Fibroblast of the aortic adventitia (primary cell): ENCODE results near the gene KDM4B. TPM values are rescaled to one million over a fixed set of nuclear protein-coding genes. Genes with fewer than 3 reads are reported as not detected.

Source experiments
- DNase-seq: peaks from one replicate; pipeline ENCODE4 v3.0.0-alpha.2; 2010; ENCODE audit warnings: low read depth
- H3K4me3 ChIP-seq: 2 replicates; pipeline ENCODE4 v1.5.1; 2011; ENCODE audit warnings: low read depth, mild to moderate bottlenecking, control low read depth, low read length, moderate library complexity
- CTCF ChIP-seq: IDR thresholded peaks from 2 replicates; pipeline ENCODE4 v1.5.1; 2011; ENCODE audit warnings: mild to moderate bottlenecking, low read length, control low read depth, inconsistent platforms; ENCODE audit not compliant: insufficient read depth
- total RNA-seq: library from RNA; depleted of rRNA; stranded (reverse); fragments of >200 nt; gene quantifications from 2 replicates; pipeline ENCODE4 v1.2.3, GENCODE V29; 2012; ENCODE audit warnings: low replicate concordance

KDM4B gene
- total RNA-seq, 1 donor, result 13.5 TPM

GRCh38 chr19:5120833-5121232 is 151.9 kb downstream of the KDM4B start:
- H3K4me3 ChIP-seq, result no peak overlapping the region
- no peak for TF ChIP-seq CTCF
- no peak for DNase-seq

GRCh38 chr19:5121266-5122120 is 152.6 kb downstream of the KDM4B start:
- TF ChIP-seq CTCF, result no peak
- H3K4me3 ChIP-seq, result no peak overlapping the region
- no peak for DNase-seq

GRCh38 chr19:5122121-5122400 is 153.1 kb downstream of the KDM4B start:
- H3K4me3 ChIP-seq, result no peak overlapping the region
- no peak for TF ChIP-seq CTCF
- DNase-seq, result no peak

GRCh38 chr19:5122671-5123409 is 153.9 kb downstream of the KDM4B start:
- no peak overlapping the region for H3K4me3 ChIP-seq
- TF ChIP-seq CTCF, result no peak
- DNase-seq, result no peak

- H3K4me3 ChIP-seq, result no peak overlapping the region
- DNase-seq, result no peak
- no peak for TF ChIP-seq CTCF
Observed at GRCh38 chr19:5123646-5124045, 154.7 kb downstream of the KDM4B start.

GRCh38 chr19:5124111-5124855 is 155.4 kb downstream of the KDM4B start:
- no peak overlapping the region for H3K4me3 ChIP-seq
- no peak for TF ChIP-seq CTCF
- DNase-seq, result no peak
